ENCODE data around the gene UBE2E2. TPM values are rescaled to one million over a fixed set of nuclear protein-coding genes. Genes with fewer than 3 reads are reported as not detected.
"Not testable (repeated sequence)": the region's sequence is repeated elsewhere in the genome, so short reads cannot be mapped to it uniquely, and the experiment has no call there.

Gene UBE2E2
- total RNA-seq, 2 experiments from 2014 or later, result 16.5 to 23.2 TPM

DNA sequence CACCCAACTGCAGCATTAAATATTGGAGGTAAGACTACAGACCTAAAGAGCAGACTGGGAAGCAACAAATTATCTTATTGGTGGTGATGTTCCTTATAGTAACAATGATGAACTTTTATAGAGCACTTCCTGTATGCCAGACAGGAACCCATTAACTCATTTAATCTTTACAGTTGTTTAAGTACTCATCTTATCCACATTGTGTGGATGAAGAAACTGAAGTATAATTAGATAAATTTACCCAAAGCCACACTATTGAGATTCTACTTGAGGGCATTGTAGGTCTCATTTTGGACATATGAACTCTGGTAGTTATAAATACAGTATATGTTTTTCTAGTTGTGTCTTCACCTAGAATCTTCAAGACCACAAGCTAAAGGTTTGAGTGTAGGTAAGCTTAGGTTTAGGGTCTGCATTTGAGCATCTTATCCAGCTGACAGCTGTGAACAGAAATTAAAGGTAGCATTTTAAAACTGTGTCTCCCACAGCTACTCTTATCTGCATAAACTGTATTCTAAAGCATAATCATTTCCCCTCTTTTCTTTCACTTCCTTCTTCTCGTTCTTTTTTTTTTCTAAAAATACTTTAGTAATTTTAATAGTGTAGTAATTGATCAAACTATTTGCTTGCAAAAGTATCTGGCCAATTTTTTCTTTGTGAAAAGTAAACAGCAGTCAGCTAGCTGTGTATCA, 138.2 kb downstream of the UBE2E2 start:
- intact Hi-C loops (cut with micrococcal nuclease), result no loop called here
- no peak for ATAC-seq
- POLR2A ChIA-PET, result no interaction called here
- H3K9me3 Mint-ChIP-seq, result no peaks in the 10 kb centered on the region
- H3K4me1 Mint-ChIP-seq (ENCODE audit: low read depth), result peaks cover 17% of the 10 kb centered on the region
- TF ChIP-seq, protein P1, sequence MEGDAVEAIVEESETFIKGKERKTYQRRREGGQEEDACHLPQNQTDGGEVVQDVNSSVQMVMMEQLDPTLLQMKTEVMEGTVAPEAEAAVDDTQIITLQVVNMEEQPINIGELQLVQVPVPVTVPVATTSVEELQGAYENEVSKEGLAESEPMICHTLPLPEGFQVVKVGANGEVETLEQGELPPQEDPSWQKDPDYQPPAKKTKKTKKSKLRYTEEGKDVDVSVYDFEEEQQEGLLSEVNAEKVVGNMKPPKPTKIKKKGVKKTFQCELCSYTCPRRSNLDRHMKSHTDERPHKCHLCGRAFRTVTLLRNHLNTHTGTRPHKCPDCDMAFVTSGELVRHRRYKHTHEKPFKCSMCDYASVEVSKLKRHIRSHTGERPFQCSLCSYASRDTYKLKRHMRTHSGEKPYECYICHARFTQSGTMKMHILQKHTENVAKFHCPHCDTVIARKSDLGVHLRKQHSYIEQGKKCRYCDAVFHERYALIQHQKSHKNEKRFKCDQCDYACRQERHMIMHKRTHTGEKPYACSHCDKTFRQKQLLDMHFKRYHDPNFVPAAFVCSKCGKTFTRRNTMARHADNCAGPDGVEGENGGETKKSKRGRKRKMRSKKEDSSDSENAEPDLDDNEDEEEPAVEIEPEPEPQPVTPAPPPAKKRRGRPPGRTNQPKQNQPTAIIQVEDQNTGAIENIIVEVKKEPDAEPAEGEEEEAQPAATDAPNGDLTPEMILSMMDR (IDR thresholded peaks at IDR 0.05), result no peak
- CTCF ChIA-PET, result no interaction called here
- H3K4me3 Mint-ChIP-seq, result no peak overlapping the region
- no peaks in the 10 kb centered on the region for H3K36me3 Mint-ChIP-seq (ENCODE audit: low read depth)
- H3K27me3 Mint-ChIP-seq, result no peaks in the 10 kb centered on the region
- no peak overlapping the region for H3K27ac Mint-ChIP-seq
- DNase-seq, result no peak

DNA sequence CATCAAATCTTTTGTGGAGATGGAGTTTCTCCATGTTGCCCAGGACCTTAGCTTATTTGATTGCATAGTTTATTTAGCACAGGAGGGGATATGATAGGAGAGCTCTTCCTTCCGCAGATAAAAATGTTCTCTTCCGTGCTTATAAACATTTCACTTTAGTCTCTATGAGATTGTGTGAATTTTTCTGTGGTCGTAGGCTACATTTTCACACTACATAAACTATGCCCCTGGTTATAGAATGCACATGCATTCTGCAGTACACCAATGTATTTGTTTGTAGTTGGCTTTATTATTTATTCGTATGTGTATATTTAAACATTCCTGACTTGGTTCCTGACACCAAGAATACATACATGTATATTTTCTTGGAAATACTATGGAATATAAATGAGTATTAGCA, 139.2 kb downstream of the UBE2E2 start:
- TF ChIP-seq, protein P1 (IDR thresholded peaks at IDR 0.05), result no peak
- H3K27me3 Mint-ChIP-seq, result no peaks in the 10 kb centered on the region
- peaks cover 2% of the 10 kb centered on the region for H3K9me3 Mint-ChIP-seq
- intact Hi-C loops (cut with micrococcal nuclease), result no loop called here
- POLR2A ChIA-PET, result no interaction called here
- no peak overlapping the region for H3K4me3 Mint-ChIP-seq
- CTCF ChIA-PET, result no interaction called here
- peaks cover 16% of the 10 kb centered on the region for H3K4me1 Mint-ChIP-seq (ENCODE audit: low read depth)
- no peak overlapping the region for H3K27ac Mint-ChIP-seq
- DNase-seq (no peak), ATAC-seq (no peak)
- H3K36me3 Mint-ChIP-seq (ENCODE audit: low read depth), result peaks cover 4% of the 10 kb centered on the region

DNA sequence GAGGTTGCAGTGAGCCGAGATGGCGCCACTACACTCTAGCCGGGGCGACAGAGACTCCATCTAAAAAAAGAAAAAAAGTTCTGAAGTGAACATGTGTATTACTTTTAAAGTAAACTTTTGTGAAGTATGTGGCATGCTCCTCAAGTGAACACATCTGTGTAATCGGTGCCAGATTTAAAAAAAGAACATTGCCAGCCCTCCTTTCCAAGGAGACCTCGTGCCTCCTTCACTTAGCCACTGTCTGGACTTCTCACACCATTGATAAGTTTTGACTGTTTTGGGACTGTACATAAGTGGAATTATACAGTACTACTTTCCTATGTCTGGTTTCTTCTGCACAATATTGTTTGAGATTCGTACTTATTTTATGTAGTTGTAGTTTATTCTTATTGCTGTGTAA, 140.4 kb downstream of the UBE2E2 start:
- Mint-ChIP-seq H3K27ac (no peak overlapping the region), H3K4me1 (ENCODE audit: low read depth) (peaks cover 11% of the 10 kb centered on the region), H3K27me3 (no peaks in the 10 kb centered on the region), H3K4me3 (no peak overlapping the region), H3K9me3 (peaks cover 2% of the 10 kb centered on the region), H3K36me3 (ENCODE audit: low read depth) (peaks cover 5% of the 10 kb centered on the region)
- POLR2A ChIA-PET, result no interaction called here
- CTCF ChIA-PET, result no interaction called here
- intact Hi-C loops (cut with micrococcal nuclease), result no loop called here
- DNase-seq (no peak), ATAC-seq (no peak)
- TF ChIP-seq, protein P1 (IDR thresholded peaks at IDR 0.05), result no peak

DNA sequence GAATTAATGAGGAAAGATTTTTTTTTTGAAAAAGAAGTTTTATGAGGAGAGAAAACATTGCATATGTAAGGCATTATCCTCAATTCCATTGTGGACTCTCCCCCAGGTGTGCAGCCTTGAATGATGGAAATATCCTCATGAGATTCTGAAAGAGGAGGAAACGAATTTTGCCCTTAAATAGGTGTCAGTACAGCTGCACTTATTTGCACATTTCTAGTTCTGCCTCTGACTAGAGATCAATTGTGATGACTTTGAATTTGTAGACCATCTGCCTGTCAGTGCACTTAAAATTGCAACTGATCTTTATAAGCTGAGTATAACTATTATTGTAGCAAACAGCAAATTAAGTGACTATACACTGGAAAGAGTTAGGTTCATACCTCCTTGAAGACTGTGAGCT, 141.8 kb downstream of the UBE2E2 start:
- no peak overlapping the region for H3K27ac Mint-ChIP-seq
- TF ChIP-seq, protein P1 (IDR thresholded peaks at IDR 0.05), result no peak
- DNase-seq (no peak), ATAC-seq (no peak)
- ChIA-PET CTCF (no interaction called here), POLR2A (no interaction called here)
- H3K4me3 Mint-ChIP-seq, result no peak overlapping the region
- H3K9me3 Mint-ChIP-seq, result peaks cover 2% of the 10 kb centered on the region
- no peaks in the 10 kb centered on the region for H3K27me3 Mint-ChIP-seq
- intact Hi-C loops (cut with micrococcal nuclease), result no loop called here
- H3K4me1 Mint-ChIP-seq (ENCODE audit: low read depth), result peaks cover 11% of the 10 kb centered on the region
- H3K36me3 Mint-ChIP-seq (ENCODE audit: low read depth), result peaks cover 13% of the 10 kb centered on the region

DNA sequence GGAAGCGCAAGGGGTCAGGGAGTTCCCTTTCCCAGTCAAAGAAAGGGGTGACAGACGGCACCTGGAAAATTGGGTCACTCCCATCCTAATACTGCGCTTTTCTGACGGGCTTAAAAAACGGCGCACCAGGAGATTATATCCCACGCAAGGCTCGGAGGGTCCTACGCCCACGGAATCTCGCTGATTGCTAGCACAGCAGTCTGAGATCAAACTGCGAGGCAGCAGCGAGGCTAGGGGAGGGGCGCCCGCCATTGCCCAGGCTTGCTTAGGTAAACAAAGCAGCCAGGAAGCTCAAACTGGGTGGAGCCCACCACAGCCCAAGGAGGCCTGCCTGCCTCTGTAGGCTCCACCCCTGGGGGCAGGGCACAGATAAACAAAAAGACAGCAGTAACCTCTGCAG, 146.3 kb downstream of the UBE2E2 start:
- H3K27ac Mint-ChIP-seq; H3K27me3 Mint-ChIP-seq; H3K4me3 Mint-ChIP-seq; intact Hi-C loops (cut with micrococcal nuclease); CTCF ChIA-PET; ATAC-seq; POLR2A ChIA-PET; DNase-seq; H3K4me1 Mint-ChIP-seq (ENCODE audit: low read depth); H3K9me3 Mint-ChIP-seq: not testable (repeated sequence)
- H3K36me3 Mint-ChIP-seq (ENCODE audit: low read depth), result peaks cover 13% of the 10 kb centered on the region
